IPS-15b (cell line): ENCODE measurements around the gene COX8A.

Experiments
- H3K27me3 ChIP-seq: one replicate; pipeline ENCODE4 v1.6.1; 2013; ENCODE audit warnings: low read length; ENCODE audit not compliant: control insufficient read depth, insufficient read depth
- H3K36me3 ChIP-seq: one replicate; pipeline ENCODE4 v1.6.1; 2013; ENCODE audit warnings: low read length; ENCODE audit not compliant: control insufficient read depth, insufficient read depth
- H3K4me1 ChIP-seq: one replicate; pipeline ENCODE4 v1.6.1; 2013; ENCODE audit warnings: mild to moderate bottlenecking, low read length; ENCODE audit not compliant: control insufficient read depth, insufficient read depth
- H3K4me3 ChIP-seq: one replicate; pipeline ENCODE4 v1.5.1; 2013; ENCODE audit warnings: low read depth, low read length
- H3K9ac ChIP-seq: one replicate; pipeline ENCODE4 v1.6.1; 2013; ENCODE audit warnings: low read depth, mild to moderate bottlenecking, low read length
- H3K9me3 ChIP-seq: one replicate; pipeline ENCODE4 v1.6.1; 2013; ENCODE audit warnings: mild to moderate bottlenecking, low read length; ENCODE audit not compliant: control insufficient read depth, insufficient read depth

COX8A gene

DNA sequence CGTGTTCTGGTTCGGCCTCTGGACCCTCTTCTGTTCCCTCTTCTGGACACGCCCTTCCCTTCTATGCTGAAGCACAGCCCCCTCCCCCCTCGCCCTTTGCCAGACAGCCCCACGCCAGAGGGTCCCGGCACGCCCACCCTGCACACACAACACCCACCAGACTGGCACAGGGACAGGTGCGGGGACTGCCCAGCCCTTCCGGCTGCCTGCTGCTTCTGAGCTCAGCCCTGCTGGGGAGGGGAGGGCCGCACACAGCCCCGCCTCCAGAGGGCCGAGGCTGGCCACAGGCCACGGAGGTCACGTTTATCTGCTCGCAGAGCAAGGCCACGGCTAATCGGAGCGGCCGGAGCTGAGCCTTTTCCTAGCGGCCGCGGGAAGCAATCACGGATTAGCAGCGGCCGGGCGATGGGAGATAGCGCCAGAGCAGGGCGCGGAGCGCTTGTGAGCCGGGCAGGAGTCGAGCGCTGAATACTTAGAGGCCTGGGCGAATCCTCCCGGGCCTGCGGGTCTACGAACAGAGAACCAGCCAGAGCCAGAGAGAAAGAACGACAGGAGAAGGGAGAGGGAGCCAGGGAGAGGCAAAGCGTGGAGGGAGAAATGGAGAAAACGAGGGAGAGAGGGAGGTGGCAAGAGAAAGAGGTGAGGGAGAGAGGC, 33.3 kb downstream of the COX8A start:
- peaks cover 4% of the 10 kb centered on the region for H3K4me1 ChIP-seq
- peak overlapping the region; percentile 43 for H3K4me3 ChIP-seq
- no peaks in the 10 kb centered on the region for H3K36me3 ChIP-seq
- H3K9ac ChIP-seq: no peak overlapping the region
- no peaks in the 10 kb centered on the region for H3K9me3 ChIP-seq
- H3K27me3 ChIP-seq: peaks cover 39% of the 10 kb centered on the region

DNA sequence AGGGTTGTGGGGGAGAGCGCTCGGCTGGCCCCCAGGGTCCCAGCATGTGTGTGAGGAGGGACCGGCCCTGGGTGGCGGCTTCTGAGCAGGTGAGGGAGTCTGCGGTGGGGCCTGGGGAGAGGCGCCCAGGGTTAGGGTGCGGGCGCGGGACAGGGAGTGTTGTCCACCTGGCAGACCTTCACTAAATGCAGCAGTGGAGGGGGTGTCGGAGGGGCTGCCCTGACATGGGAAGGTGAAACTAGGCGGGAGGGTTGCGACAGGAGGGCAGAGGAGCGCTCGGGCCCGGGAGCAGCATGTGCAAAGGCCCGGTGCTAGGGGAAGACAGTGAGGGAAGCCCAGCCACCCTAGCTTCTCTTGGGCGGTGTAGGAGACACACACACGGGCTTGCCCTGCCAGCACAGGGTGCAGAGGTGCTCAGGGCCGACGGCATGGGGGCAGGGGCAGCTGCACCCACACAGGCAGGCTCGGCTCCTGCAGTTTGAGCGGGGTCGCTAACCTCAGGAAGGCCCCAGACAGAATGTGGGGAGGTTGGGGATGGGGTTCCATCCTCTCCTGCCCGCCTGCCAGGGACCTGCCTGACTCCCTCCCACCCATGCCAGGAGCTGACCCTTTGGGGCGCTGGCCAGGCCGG, 34.0 kb downstream of the COX8A start:
- Histone ChIP-seq H3K27me3 (peaks cover 35% of the 10 kb centered on the region), H3K9ac (no peak overlapping the region), H3K36me3 (no peaks in the 10 kb centered on the region), H3K4me1 (peaks cover 4% of the 10 kb centered on the region), H3K9me3 (no peaks in the 10 kb centered on the region), H3K4me3 (peak overlapping the region; percentile 43)

DNA sequence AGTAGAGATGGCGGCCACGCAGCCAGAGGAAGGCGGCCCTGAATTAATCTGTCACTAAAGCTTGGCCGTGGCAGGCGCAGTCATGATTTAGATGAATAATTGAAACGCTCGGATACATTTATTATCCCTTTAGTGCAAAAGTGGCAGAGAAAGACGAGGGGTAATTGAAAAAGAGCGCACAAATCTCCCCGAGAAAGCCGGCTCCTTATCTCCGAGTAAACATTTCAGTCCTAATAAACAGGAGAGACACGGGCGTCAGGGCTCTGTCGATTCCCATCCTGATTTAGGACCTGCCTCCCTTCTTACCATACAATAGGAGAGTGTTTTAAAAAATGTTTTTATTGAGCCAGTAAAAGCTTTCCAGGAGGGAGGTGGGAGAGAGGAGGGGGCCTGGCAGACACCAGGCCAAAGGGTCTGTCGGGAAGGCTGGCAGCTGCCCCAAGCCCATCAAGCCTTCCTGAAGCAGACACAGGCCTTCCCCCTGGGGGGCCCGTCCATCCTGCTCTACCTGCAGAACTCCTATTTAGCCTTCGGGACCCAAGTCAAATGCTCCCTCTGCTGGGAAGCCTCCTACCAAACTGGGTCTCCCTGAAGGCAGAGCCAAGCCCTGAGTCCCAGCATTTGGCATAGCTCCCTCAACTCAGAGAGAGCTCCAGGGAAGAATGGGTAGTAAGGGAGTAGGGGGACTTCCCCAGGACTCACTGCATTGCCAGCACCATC, 34.7 kb downstream of the COX8A start:
- no peaks in the 10 kb centered on the region for H3K36me3 ChIP-seq
- H3K4me1 ChIP-seq: peaks cover 4% of the 10 kb centered on the region
- H3K9me3 ChIP-seq: no peaks in the 10 kb centered on the region
- H3K27me3 ChIP-seq: peaks cover 35% of the 10 kb centered on the region
- H3K4me3 ChIP-seq: no peak overlapping the region
- no peak overlapping the region for H3K9ac ChIP-seq

DNA sequence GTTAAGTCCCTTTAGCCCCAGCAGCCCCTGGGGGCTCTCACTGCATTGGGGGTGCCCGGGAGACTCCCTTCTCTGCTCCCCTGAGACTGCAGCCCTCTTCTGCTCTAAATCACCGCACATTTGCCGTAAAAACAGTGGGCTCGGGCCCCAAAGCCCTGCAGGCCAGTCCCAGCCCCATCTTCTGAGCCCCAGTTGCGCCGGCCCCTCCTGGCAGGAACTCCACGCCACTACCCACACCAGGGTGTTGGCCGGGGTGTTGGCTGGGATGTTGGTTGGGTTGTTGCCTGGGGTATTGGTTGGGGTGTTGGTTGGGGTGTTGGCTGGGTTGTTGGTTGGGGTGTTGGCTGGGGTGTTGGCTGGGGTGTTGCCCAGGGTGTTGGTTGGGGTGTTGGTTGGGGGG, 35.3 kb downstream of the COX8A start:
- H3K27me3 ChIP-seq: peaks cover 35% of the 10 kb centered on the region
- H3K4me1 ChIP-seq: peaks cover 4% of the 10 kb centered on the region

DNA sequence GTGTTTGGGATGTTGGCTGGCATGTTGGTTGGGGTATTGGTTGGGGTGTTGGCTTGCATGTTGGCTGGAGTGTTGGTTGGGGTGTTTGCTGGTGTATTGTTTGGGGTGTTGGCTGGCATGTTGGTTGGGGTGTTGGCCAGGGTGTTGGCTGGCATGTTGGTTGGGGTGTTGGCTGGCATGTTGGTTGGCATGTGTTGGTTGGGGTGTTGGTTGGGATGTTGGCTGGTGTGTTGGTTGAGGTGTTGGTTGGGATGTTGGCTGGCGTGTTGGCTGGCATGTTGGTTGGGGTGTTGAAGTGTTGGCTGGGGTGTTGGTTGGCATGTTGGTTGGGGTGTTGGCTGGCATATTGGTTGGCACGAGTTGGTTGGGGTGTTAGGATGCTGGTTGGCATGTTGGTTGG, 36.4 kb downstream of the COX8A start:
- peaks cover 4% of the 10 kb centered on the region for H3K4me1 ChIP-seq
- H3K9me3 ChIP-seq: no peaks in the 10 kb centered on the region
- no peaks in the 10 kb centered on the region for H3K36me3 ChIP-seq
- no peak overlapping the region for H3K9ac ChIP-seq
- peaks cover 31% of the 10 kb centered on the region for H3K27me3 ChIP-seq
- H3K4me3 ChIP-seq: no peak overlapping the region

More for the DNA sequence above, 35.3 kb downstream of the COX8A start:
- no peak overlapping the region for H3K4me3 ChIP-seq
- H3K9me3 ChIP-seq: no peaks in the 10 kb centered on the region
- H3K36me3 ChIP-seq: no peaks in the 10 kb centered on the region
- H3K9ac ChIP-seq: no peak overlapping the region

DNA sequence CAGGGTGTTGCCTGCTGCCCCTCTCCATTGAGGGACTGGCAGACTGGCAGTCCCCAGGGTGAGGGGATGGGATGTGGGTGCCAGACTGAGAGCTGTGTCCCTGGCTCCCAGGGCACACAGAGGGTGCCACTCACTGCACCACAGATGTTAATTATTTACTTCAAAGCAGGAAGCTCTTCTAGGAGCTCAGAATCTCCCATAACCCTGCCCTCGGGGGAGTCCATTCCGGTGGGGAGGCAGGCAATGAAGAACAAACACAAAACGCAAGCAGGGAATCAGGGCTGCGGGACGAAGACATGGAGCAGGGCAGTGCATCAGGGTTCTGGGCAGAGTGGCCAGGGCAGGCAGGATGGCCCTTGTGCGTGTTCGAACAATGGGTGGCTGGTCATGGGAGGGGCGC, 37.0 kb downstream of the COX8A start:
- H3K9me3 ChIP-seq: no peaks in the 10 kb centered on the region
- no peak overlapping the region for H3K4me3 ChIP-seq
- H3K4me1 ChIP-seq: peaks cover 4% of the 10 kb centered on the region
- peaks cover 25% of the 10 kb centered on the region for H3K27me3 ChIP-seq
- H3K36me3 ChIP-seq: no peaks in the 10 kb centered on the region
- H3K9ac ChIP-seq: no peak overlapping the region

DNA sequence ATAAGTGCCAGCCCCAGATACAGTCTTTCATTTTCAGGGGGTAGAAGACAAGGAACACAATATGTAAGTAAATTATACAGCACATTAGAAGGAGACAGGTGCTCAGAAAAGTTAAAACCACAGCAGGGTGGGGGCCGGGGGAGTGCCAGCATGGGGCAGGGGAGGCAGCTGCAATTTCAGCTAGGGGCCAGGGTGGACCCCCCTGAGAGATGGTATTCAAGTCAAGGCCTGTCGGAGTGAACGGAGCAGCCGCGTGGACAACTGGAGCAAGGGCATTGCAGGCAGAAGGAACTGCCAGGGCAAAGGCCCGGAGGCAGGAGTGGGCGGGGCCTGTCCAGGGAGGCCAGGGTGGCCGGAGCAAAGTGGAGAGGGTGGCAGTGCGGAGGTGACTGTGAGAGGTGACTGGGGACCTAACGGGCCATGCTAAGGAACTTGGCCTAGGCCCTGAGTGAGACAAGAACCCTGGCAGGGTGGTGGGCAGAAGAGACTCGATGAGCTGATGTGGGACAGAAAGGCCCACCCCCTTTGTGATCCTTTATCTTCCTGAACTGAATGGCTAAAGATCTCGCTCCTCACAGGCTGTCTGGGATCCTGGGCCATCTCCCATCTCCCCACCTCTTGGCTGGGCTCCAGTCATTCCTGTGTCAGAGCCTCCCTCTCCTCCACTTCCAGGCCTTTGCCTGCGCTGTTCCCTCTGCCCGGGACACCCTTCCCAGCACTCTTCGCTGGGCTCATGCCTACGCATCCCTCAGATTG, 38.9 kb downstream of the COX8A start:
- Histone ChIP-seq H3K9me3 (no peaks in the 10 kb centered on the region), H3K9ac (no peak overlapping the region), H3K4me3 (no peak overlapping the region)

DNA sequence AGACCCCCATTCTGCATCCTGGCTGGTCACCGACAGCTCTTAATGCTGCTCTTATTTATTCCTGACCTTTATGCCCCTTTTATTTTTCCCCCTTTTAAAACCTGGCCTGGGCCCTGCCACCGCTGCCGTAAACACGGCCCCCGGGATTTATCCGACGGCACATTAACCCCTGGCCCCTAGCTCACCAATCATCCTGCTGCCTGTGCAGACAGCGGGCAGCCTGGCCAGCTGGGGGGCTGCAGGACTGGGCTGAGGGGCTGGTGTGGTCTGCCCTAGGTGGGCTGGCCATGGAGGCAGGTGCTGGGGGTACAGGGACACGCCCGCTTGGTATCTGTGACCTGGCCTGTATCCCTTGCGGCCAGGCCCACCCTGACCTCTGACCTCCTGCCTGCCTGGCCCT, 39.9 kb downstream of the COX8A start:
- no peak overlapping the region for H3K4me3 ChIP-seq
- no peak overlapping the region for H3K9ac ChIP-seq
- peaks cover 7% of the 10 kb centered on the region for H3K27me3 ChIP-seq
- H3K36me3 ChIP-seq: no peaks in the 10 kb centered on the region
- no peaks in the 10 kb centered on the region for H3K4me1 ChIP-seq
- no peaks in the 10 kb centered on the region for H3K9me3 ChIP-seq

More for the DNA sequence above, 38.9 kb downstream of the COX8A start:
- H3K4me1 ChIP-seq: no peaks in the 10 kb centered on the region
- peaks cover 13% of the 10 kb centered on the region for H3K27me3 ChIP-seq
- H3K36me3 ChIP-seq: no peaks in the 10 kb centered on the region

DNA sequence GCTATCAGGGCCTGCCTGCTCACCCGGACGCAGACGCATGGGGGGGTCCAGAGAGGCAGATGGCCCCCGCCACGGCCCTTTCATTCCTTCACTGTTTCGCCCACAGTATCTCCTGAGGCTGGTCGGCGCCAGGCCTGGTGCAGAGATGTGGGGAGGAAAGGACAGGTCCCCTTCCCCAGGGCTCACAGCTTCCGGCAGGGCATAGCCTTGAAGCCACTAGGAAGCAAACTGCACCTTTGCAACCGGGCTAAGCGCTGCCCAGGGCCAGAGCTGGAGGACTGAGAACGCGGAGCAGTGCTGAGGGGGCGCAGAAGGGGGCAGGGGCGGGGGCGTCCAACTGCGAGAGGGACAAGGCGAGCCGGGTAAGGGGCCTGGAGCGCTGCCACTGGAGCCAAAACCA, 41.1 kb downstream of the COX8A start:
- H3K27me3 ChIP-seq: peaks cover 6% of the 10 kb centered on the region
- H3K9ac ChIP-seq: no peak overlapping the region
- no peak overlapping the region for H3K4me3 ChIP-seq
- H3K4me1 ChIP-seq: no peaks in the 10 kb centered on the region
- H3K36me3 ChIP-seq: no peaks in the 10 kb centered on the region
- no peaks in the 10 kb centered on the region for H3K9me3 ChIP-seq

DNA sequence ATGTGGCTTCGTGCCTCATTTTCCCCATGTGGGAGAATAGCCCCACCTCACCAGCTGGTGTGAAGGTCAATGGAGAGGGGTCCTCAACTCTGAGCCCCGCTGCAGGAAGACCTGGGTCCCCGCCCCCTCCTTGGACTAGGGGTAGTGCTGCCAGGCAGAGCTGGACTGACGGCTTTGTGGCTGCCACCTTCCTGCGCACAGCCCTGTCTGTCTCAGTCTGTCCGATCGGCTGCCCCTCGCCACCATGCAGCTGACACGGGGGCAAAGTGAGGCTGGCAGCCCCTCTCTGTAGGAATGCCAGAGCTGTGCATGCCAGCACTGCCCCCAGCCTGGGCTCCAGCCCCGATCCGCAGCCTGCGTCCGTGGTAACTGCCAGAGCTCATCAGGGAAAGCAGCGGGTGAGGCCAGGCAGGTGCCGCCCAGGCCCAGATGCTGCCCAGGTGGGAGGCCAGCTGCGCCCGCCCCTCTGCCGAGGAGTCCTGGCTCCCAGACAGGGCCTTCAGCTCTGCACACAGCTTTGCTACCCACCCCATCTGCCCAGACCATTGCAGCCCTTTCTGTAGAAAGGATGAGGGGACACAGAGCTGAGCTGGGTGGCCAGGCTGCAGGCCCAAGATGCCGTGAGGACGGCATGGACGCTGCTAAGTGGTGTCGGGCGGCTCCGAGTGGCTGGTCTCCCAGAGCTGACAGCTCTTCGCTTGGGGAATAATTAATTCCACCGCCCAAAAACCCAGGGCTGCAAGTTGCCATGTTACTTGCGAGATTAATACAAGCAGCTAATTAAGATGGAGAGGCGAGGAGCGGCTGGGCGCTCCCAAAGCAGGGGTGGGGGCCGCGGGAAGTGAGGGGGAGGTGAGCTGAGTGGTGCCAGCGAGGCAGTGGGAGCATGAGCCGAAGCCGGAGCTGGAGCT, 41.8 kb downstream of the COX8A start:
- H3K4me1 ChIP-seq: no peaks in the 10 kb centered on the region
- H3K4me3 ChIP-seq: no peak overlapping the region
- no peaks in the 10 kb centered on the region for H3K36me3 ChIP-seq
- H3K9ac ChIP-seq: no peak overlapping the region
- H3K9me3 ChIP-seq: no peaks in the 10 kb centered on the region
- peaks cover 6% of the 10 kb centered on the region for H3K27me3 ChIP-seq

DNA sequence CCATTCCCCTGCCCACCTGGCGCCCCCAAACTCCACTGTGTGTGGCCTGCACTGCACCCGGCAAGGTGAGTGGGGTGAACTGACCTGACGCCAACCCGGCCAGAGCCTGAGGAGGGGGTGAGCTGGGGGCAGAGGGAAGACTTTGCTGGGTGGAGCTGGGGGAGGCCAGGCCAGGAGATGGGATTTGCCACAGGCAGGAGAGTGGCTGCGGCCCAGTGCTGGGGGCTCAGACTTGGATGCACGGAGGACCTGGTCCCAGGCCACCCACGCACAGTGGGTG, 43.5 kb downstream of the COX8A start:
- Histone ChIP-seq H3K9me3 (no peaks in the 10 kb centered on the region), H3K4me1 (no peaks in the 10 kb centered on the region), H3K36me3 (no peaks in the 10 kb centered on the region), H3K4me3 (no peak overlapping the region), H3K9ac (no peak overlapping the region), H3K27me3 (peaks cover 6% of the 10 kb centered on the region)
